PFSK-1 (cell line): ENCODE results near the gene AMMECR1.

ENCODE experiments used
- FOXP2 ChIP-seq: optimal IDR thresholded peaks from 2 replicates; pipeline ENCODE3; 2011; ENCODE audit warnings: borderline replicate concordance, control low read depth, inconsistent platforms; ENCODE audit not compliant: insufficient read depth; ENCODE audit errors: extremely low read length, extremely low read depth
- POLR2AphosphoS5 ChIP-seq: IDR thresholded peaks from 2 replicates; pipeline ENCODE4 v1.6.1; 2012; ENCODE audit warnings: low read depth, mild to moderate bottlenecking, control low read depth, low read length, moderate library complexity
- SIN3A ChIP-seq: IDR thresholded peaks from 2 replicates; pipeline ENCODE4 v1.6.1; 2012; ENCODE audit warnings: mild to moderate bottlenecking, low read length, moderate library complexity, borderline replicate concordance; ENCODE audit not compliant: insufficient read depth
- TAF1 ChIP-seq: IDR thresholded peaks from 2 replicates; pipeline ENCODE4 v1.6.1; 2012; ENCODE audit warnings: low read length, control low read depth, borderline replicate concordance; ENCODE audit not compliant: insufficient read depth
- TF ChIP-seq, protein P1 (sequence below), 2 experiments: IDR thresholded peaks; 2 replicates each; pipeline versions ENCODE4 v1.6.1 to v1.8.0; 2011 to 2012; ENCODE audit warnings: low read depth in 2 of 2, low read length in 2 of 2, control low read depth in 1 of 2, inconsistent platforms in 1 of 2, mild to moderate bottlenecking in 1 of 2, moderate library complexity in 1 of 2; ENCODE audit not compliant: insufficient read depth in 1 of 2

Gene AMMECR1

DNA sequence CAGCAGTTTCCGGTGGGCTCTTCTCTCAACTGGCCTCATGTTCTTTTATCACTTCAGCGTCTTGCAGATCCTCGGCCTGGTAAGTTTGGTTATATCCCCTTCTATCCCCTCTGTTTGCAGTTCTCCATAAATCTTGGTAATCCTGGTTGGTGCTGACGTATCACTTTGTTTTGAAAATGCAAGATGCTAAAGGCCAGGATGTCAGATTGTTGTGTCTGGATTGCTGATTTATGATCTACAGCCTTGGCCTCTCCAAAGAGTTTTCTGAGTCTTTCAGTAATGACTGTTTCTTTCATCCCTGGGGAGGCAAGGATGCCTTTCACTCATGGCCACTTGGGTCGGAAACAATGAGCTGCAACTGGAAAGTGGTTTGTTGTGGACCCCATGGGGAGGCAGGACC, 146.4 kb downstream of the AMMECR1 start:
- TF ChIP-seq FOXP2 (no peak), POLR2AphosphoS5 (no peak), SIN3A (no peak), TAF1 (no peak)
- TF ChIP-seq, protein P1, sequence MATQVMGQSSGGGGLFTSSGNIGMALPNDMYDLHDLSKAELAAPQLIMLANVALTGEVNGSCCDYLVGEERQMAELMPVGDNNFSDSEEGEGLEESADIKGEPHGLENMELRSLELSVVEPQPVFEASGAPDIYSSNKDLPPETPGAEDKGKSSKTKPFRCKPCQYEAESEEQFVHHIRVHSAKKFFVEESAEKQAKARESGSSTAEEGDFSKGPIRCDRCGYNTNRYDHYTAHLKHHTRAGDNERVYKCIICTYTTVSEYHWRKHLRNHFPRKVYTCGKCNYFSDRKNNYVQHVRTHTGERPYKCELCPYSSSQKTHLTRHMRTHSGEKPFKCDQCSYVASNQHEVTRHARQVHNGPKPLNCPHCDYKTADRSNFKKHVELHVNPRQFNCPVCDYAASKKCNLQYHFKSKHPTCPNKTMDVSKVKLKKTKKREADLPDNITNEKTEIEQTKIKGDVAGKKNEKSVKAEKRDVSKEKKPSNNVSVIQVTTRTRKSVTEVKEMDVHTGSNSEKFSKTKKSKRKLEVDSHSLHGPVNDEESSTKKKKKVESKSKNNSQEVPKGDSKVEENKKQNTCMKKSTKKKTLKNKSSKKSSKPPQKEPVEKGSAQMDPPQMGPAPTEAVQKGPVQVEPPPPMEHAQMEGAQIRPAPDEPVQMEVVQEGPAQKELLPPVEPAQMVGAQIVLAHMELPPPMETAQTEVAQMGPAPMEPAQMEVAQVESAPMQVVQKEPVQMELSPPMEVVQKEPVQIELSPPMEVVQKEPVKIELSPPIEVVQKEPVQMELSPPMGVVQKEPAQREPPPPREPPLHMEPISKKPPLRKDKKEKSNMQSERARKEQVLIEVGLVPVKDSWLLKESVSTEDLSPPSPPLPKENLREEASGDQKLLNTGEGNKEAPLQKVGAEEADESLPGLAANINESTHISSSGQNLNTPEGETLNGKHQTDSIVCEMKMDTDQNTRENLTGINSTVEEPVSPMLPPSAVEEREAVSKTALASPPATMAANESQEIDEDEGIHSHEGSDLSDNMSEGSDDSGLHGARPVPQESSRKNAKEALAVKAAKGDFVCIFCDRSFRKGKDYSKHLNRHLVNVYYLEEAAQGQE (IDR thresholded peaks at IDR 0.05; ENCODE audit: insufficient read depth in 1 of 2, low read depth in 2 of 2, low read length in 2 of 2): no peak

GRCh38 chrX:110170029-110170428, 147.9 kb downstream of the AMMECR1 start:
- TF ChIP-seq SIN3A: no peak
- TF ChIP-seq, protein P1 (IDR thresholded peaks at IDR 0.05; ENCODE audit: insufficient read depth in 1 of 2, low read depth in 2 of 2, low read length in 2 of 2): no peak

DNA sequence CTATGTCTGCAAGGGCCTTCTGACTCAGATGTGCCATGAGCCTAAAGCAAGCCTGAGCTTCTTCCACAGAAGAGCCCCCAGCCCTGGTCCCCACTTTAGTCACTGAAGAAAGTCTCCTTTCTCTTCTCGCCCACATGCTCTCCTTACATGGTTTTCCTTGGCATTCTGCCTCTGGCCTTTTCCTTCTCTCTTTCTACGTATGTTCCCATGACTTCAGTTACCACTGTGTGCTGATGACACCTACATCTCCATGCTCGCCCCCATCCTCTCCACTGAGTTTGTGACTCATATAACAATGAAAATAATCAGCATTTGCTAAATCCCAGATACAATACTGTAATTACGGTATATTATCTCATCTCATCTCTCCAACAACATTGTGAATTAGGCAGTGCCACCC, 149.3 kb downstream of the AMMECR1 start:
- TF ChIP-seq FOXP2: no peak
- no peak for TF ChIP-seq POLR2AphosphoS5
- TF ChIP-seq SIN3A: no peak

DNA sequence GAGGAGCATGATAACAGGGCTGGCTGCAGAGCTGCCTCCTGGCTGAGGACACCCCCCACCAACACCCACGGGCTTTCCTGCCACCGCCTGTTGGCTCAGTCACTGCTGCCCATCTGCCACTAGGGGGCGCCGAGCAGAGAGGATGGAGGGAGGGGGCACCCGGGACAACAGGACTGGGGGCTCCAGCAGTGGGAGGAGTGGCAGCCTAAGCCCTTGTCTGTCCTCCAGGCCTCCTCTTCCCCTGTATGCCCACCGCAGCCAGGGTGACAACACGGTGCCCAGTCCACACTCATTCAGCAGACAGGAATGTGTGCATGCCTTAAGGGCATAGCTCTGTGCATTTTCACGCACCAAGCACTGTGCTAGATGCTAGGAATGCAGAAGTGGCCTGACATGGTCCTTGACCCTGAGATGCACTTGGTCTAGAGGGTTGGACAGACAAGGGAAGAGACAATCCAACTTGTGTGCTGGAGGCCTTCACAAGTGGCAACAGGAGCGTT, 149.9 kb downstream of the AMMECR1 start:
- TF ChIP-seq TAF1 (no peak), SIN3A (no peak), FOXP2 (no peak), POLR2AphosphoS5 (no peak)
- TF ChIP-seq, protein P1 (IDR thresholded peaks at IDR 0.05; ENCODE audit: insufficient read depth in 1 of 2, low read depth in 2 of 2, low read length in 2 of 2): no peak

DNA sequence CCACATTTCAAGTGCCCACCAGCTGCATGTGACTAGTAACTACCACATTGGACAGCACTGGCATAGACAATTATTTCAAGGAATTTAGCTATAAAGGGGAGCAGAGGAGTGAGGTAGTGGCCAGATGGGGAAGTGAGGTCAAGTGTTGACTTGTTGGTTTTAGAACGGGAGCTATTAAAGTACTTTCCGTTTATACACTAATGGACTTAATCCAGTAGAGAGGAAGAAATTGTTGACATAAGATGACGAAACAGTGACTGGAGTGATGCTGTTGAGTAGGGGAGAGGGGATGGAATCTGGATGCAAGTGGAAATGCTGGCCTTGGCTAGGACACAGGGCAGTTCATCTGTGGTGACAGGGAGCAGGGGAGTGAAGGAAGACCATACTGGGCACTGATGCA, 154.4 kb downstream of the AMMECR1 start:
- no peak for TF ChIP-seq FOXP2
- no peak for TF ChIP-seq TAF1
- no peak for TF ChIP-seq POLR2AphosphoS5
- TF ChIP-seq, protein P1 (IDR thresholded peaks at IDR 0.05; ENCODE audit: insufficient read depth in 1 of 2, low read depth in 2 of 2, low read length in 2 of 2): no peak
- TF ChIP-seq SIN3A: no peak
